Skin of body (tissue), 2 donors: Measurements from ENCODE around the gene ANKRD55. TPM values are rescaled to one million over a fixed set of nuclear protein-coding genes. Genes with fewer than 3 reads are reported as not detected.
"Not testable (repeated sequence)": the region's sequence is repeated elsewhere in the genome, so short reads cannot be mapped to it uniquely, and the experiment has no call there.

ENCODE experiments used
- DNase-seq: peaks from one replicate; lab custom pipeline; 2025; lab: John Stamatoyannopoulos, UW
- total RNA-seq: library from RNA; depleted of rRNA; stranded (reverse); fragments of >200 nt; gene quantifications from one replicate; pipeline ENCODE4 v1.2.3, GENCODE V29; 2014

Gene ANKRD55
- total RNA-seq = 0.30 TPM

DNA sequence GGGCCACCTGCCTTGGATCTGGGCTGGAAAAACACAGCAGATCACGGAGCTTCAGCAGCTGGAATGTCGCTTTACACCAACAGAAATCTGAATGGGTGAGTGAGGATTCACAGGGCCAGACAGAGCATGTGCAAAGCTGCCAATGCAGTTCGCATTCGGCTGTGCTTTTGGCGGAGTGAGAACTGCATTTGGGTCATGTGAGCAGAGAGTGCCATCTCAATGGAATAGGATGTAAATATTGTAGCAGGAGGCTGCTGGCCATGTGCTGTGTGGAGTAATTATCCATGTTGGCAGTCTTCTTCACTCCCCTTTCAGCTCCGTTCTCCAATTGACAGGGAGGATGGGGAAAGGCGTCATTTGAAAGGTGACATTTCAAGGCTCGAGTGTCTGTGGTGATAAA is at the start of gene ANKRD55:
ANKRD55 (minus strand) TSS at position 101 of the 400 bp plus-strand sequence. CDS start 417 bp downstream, outside the sequence.
- no peak for DNase-seq

- no peak for DNase-seq
These were observed 49.1 kb upstream of the ANKRD55 start for GRCh38 chr5:56282216-56282615.

GRCh38 chr5:56281489-56282165 is 48.5 kb upstream of the ANKRD55 start:
- DNase-seq = no peak

GRCh38 chr5:56279979-56280378 is 46.8 kb upstream of the ANKRD55 start:
- no peak for DNase-seq

GRCh38 chr5:56279291-56279690 is 46.2 kb upstream of the ANKRD55 start:
- no peak for DNase-seq

DNA sequence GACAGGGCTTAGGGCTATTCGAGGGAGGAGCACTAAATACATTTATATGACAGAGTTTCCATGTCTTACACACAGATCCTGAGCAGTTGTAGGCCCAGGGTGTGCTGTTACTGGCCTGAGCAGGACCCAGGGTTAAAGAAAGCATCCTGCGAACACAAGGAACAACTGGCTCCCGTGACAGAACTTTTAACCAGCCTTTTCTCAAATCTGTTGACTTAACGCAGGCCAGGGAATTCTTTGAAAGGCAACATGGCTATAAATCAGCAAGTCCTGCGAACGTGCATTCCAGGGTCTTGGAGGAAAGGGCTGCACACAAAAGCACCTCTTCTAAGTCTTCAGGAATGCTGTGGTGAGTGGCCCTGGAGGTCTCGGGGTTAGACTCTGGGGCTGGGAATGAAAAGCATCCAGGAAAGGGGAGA is 45.2 kb upstream of the ANKRD55 start:
- DNase-seq = no peak

GRCh38 chr5:56277573-56277972 is 44.4 kb upstream of the ANKRD55 start:
- no peak for DNase-seq

GRCh38 chr5:56273376-56273955 is 40.3 kb upstream of the ANKRD55 start:
- no peak for DNase-seq

GRCh38 chr5:56272765-56273164 is 39.6 kb upstream of the ANKRD55 start:
- DNase-seq = no peak

DNA sequence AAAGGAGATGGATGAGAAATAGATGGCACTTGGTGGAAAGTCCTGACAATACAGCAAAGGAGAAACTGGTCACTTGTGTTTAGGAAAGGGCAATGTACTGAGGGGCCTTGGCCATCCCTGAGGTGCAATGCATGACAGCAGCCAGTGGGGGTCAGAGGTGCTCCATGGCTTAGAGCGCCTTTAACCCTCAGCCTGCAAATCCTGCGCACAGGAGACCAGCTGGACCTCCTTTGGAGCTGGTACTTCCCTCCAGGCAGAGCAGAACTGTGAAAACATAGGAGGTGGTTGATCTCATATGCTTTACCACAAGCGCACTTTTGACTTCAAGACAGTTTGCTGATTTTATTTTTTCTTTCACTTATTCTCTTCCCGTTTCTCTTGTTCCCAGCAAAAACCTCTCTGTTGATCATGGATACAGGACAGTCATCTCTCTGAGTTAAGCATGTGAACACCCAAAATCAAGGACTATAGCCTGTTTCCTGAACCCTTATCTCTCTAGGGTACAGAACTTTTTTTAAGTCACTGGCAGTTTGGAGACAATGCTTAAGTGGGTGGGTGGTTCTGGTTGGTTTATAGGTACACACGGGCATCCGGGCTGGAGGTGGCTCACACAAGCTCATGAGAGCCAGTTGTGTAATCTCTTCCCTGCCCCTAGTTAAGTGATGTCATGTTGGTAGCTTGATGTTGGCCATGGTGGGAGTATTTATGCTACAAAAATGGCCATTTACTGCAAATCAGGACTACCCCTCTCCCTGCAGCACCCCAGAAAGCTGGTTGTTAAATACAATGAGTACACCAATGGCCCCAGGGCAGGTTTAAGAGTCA is 37.6 kb upstream of the ANKRD55 start:
- peak; percentile 93 for DNase-seq

- DNase-seq = no peak
These were observed 36.9 kb upstream of the ANKRD55 start for GRCh38 chr5:56270058-56270457.

DNA sequence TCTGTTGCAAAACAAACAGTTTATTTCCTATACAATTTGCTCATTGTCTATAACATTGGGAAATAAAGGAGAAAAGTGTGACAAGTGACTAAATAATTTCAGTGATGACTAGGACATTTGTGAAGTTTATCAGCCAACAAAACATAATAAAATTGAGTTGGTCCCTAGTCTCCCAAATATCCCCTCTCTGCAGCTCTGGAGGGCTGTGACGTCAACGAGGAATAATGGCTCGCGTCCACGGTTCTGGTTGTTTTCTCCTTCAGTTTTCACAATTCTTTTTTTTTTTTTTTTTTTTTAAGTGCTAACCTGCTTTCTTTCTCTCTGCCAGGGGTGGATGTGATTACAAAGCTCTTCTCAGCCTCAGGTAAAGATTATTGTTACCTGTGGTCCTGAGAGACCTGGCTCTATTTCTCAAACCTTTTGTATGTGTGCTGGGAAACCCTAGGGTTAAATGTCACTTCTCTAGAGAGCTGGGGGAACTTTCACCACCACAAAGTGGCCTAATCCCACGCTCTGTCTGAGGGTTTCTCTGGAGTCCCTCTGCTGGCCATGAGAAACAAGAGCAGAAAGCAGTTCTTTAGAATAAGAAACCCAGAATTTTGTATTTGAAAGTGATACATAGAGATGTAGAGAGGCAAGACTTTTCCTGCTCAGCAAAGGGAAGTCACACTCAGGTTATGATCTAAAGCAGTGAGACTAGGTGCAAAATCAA is 36.2 kb upstream of the ANKRD55 start:
- DNase-seq = peak; percentile 58

- DNase-seq = not testable (repeated sequence)
These were observed 35.6 kb upstream of the ANKRD55 start for GRCh38 chr5:56268707-56269106.

GRCh38 chr5:56267856-56268255 is 34.7 kb upstream of the ANKRD55 start:
- DNase-seq = no peak

GRCh38 chr5:56264417-56265025 is 31.4 kb upstream of the ANKRD55 start:
- DNase-seq = no peak

DNA sequence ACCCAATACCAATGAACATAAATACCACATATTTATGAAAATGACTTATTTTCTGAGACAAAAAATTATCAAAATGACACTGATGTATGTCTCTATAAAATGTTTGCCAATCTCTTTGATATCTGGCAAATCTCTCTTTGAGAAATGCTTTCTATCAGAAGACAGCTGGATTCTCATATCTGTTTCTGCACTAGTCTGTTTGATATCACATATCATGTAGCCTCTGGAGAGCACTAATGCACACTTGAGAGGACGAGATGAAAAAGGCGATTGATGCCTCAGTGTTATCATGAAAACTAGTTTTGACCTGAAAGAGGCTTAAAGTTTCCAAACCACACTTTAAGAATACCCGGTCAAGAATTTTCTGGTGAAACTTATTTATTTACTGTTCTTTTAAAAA is 29.1 kb upstream of the ANKRD55 start:
- no peak for DNase-seq

- peak; percentile 86 for DNase-seq
These were observed 25.9 kb upstream of the ANKRD55 start for GRCh38 chr5:56259002-56259511.

- not testable (repeated sequence) for DNase-seq
These were observed 24.8 kb upstream of the ANKRD55 start for GRCh38 chr5:56257763-56258529.

DNA sequence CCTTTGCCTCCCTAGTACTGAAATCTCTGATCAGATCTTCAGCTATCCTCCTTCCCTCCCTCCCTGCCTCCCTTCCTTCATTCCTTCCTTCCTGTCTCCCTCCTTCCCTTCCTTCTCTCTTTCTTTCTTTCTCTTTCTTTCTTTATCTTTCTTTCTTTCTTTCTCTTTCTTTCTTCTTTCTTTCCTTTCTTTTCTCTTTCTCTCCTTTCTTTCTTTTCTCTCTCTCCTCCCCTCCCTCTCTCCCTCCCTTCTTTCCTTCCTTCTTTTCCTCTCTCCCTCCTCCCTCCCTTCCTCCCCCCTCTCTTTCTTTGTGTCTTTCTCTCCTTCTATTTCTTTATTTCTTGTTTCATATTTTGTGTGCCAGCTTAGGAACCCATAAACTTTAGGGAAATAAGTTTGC is 23.9 kb upstream of the ANKRD55 start:
- no peak for DNase-seq

DNA sequence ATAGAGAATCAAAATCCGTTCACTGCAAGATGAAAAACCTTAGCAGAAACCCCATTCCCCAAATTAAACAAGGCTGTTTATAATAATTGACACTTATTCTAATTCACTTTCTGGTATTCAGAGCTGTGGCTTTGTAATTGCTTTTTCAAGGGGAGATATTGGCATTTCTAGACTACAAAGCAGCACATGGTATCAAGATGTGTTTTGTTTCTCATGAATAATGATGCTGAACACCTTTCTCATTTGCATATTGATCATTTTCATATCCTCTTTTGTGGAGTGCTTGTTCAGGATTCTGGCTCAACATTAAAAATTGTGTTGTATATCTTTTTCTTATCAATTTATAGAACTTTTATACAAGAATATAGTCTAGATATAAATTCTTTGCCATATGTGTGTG is 22.4 kb upstream of the ANKRD55 start:
- DNase-seq = no peak
